Measurements from ENCODE around the gene CPLX3.

CPLX3 gene

DNA sequence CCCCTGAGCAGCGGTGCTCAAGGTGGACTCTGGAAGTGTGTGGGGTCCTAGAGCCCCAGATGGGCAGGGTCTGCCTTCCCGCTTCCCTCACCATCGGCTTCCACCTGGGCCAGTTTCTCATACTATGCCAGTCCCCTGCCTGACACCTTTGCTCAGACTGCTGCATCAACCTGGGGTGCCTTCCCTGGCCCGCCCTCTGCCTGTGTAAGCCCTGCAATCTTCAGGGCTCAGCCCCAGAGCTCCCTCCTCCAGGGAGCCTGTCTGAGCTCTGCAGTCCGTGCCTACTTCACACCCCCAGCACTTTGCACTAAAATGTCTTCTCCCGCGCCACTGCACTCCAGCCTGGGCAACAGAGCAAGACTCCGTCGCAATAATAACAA lies 31.5 kb upstream of the CPLX3 start:
- Histone ChIP-seq H3K9ac (ENCODE audit: low read length in 5 of 5) (peak overlapping the region in 1 of 5 donors; percentile 16), H3K36me3 (ENCODE audit: control insufficient read depth in 5 of 5, insufficient read depth in 5 of 5, low read length in 5 of 5) (peaks cover 0 to 36% (median 18%) of the 10 kb centered on the region in 5 donors), H3K27ac (ENCODE audit: low read depth, low read length) (no peak overlapping the region), H3K9me3 (ENCODE audit: control insufficient read depth in 5 of 5, low read length in 5 of 5) (no peaks in the 10 kb centered on the region), H3K27me3 (ENCODE audit: control insufficient read depth in 5 of 5, insufficient read depth in 4 of 5, low read length in 5 of 5) (no peaks in the 10 kb centered on the region), H3K4me1 (ENCODE audit: control insufficient read depth in 5 of 5, insufficient read depth in 5 of 5, low read length in 5 of 5) (peaks cover 10 to 50% (median 40%) of the 10 kb centered on the region in 5 donors), H3K4me3 (ENCODE audit: low read depth in 1 of 5, low read length in 5 of 5) (no peak overlapping the region)

DNA sequence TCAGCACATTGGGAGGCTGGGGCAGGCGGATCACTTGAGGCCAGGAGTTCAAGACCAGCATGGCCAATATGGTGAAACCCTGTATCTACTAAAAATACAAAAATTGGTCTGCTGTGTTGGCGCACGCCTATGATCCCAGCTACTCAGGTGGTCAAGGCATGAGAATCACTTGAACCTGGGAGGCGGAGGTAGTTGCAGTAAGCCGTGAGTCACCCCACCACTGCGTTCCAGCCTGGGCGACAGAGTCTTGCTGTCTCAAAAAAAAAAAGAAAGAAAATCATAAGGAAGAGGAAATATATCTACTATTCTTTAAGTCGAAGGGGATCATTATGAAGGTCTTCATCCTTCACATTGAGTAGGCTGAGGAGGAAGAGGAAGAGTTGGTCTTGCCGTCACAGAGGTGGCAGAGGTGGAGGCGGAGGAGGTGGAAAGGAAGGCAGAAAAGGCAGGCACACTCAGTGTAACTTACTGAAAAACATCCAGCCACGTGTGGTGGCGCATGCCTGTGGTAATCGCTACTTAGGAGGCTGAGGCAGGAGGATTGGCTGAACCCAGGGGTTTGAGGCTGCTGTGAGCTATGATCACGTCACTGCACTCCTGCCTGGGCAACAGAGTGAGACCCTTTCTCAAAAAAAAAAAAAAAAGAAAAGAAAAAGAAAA lies 30.3 kb upstream of the CPLX3 start:
- peaks cover 0 to 45% (median 25%) of the 10 kb centered on the region in 5 donors for H3K36me3 ChIP-seq (ENCODE audit: control insufficient read depth in 5 of 5, insufficient read depth in 5 of 5, low read length in 5 of 5)
- no peak overlapping the region for H3K9ac ChIP-seq (ENCODE audit: low read length in 5 of 5)
- H3K27me3 ChIP-seq (ENCODE audit: control insufficient read depth in 5 of 5, insufficient read depth in 4 of 5, low read length in 5 of 5), result no peaks in the 10 kb centered on the region
- no peaks in the 10 kb centered on the region for H3K9me3 ChIP-seq (ENCODE audit: control insufficient read depth in 5 of 5, low read length in 5 of 5)
- no peak overlapping the region for H3K27ac ChIP-seq (ENCODE audit: low read depth, low read length)
- H3K4me1 ChIP-seq (ENCODE audit: control insufficient read depth in 5 of 5, insufficient read depth in 5 of 5, low read length in 5 of 5), result peaks cover 5 to 47% (median 34%) of the 10 kb centered on the region in 5 donors
- H3K4me3 ChIP-seq (ENCODE audit: low read depth in 1 of 5, low read length in 5 of 5), result no peak overlapping the region

DNA sequence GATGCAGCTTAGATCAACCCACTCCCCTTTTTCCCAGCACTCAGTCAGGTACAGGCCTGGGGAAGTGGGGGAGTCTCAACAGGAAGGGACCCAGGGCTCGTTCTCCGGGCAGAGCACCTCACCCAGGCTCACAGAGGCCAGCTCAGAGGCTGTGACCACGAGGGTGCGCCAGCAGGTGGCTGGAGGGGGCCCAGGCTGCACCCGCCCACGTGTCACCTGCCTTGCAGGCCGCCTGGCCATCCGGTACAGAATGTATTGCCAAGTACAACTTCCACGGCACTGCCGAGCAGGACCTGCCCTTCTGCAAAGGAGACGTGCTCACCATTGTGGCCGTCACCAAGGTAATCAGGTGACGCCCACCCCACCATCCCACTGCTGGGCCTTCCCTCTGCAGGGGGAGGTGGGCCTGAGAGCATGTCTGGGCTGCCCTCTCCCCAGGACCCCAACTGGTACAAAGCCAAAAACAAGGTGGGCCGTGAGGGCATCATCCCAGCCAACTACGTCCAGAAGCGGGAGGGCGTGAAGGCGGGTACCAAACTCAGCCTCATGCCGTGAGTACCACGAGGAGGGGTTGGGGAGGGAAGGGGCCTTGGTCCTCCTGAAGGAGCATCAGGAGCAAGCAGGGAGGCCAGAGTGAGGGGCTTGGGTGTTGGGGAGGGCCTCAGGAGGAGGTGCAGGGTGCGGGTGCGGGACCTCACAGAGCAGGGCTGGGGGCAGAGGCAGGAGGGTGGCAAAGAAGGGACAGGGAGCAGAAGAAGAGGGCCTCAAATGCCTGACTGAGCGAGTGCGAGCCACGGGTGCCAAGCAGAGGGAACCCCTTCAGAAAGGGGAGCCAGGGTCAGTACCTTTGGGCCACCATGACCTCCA lies 27.8 kb upstream of the CPLX3 start:
- no peak overlapping the region for H3K27ac ChIP-seq (ENCODE audit: low read depth, low read length)
- H3K9me3 ChIP-seq (ENCODE audit: control insufficient read depth in 5 of 5, low read length in 5 of 5), result no peaks in the 10 kb centered on the region
- peaks cover 5 to 23% (median 11%) of the 10 kb centered on the region in 5 donors for H3K4me1 ChIP-seq (ENCODE audit: control insufficient read depth in 5 of 5, insufficient read depth in 5 of 5, low read length in 5 of 5)
- H3K36me3 ChIP-seq (ENCODE audit: control insufficient read depth in 5 of 5, insufficient read depth in 5 of 5, low read length in 5 of 5), result peaks cover 0 to 70% (median 49%) of the 10 kb centered on the region in 5 donors
- H3K27me3 ChIP-seq (ENCODE audit: control insufficient read depth in 5 of 5, insufficient read depth in 4 of 5, low read length in 5 of 5), result no peaks in the 10 kb centered on the region
- no peak overlapping the region for H3K9ac ChIP-seq (ENCODE audit: low read length in 5 of 5)
- H3K4me3 ChIP-seq (ENCODE audit: low read depth in 1 of 5, low read length in 5 of 5), result no peak overlapping the region

DNA sequence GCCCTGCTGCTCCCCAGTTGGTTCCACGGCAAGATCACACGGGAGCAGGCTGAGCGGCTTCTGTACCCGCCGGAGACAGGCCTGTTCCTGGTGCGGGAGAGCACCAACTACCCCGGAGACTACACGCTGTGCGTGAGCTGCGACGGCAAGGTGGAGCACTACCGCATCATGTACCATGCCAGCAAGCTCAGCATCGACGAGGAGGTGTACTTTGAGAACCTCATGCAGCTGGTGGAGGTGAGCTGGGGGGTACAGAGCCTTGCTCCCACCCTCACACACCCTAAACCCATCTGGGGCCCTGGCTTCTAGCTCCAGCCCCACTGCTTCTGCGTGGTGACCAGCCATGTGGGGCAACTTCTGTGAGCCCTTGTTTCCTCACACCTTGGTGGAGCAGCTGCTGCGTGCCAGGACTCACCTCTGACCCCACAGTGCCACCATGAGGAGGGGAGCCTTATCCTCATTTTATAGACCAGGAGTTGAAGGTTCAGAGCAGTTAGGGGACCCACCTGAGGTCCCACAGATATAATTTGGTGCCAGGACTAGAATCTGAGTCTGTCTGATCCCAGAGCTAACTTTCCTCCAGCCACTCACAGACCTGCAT lies 27.1 kb upstream of the CPLX3 start:
- no peaks in the 10 kb centered on the region for H3K9me3 ChIP-seq (ENCODE audit: control insufficient read depth in 5 of 5, low read length in 5 of 5)
- H3K9ac ChIP-seq (ENCODE audit: low read length in 5 of 5), result peak overlapping the region in 1 of 5 donors; percentile 54
- peaks cover 3 to 78% (median 57%) of the 10 kb centered on the region in 5 donors for H3K36me3 ChIP-seq (ENCODE audit: control insufficient read depth in 5 of 5, insufficient read depth in 5 of 5, low read length in 5 of 5)
- H3K4me3 ChIP-seq (ENCODE audit: low read depth in 1 of 5, low read length in 5 of 5), result no peak overlapping the region
- H3K4me1 ChIP-seq (ENCODE audit: control insufficient read depth in 5 of 5, insufficient read depth in 5 of 5, low read length in 5 of 5), result peaks cover 5 to 23% (median 11%) of the 10 kb centered on the region in 5 donors
- H3K27ac ChIP-seq (ENCODE audit: low read depth, low read length), result no peak overlapping the region
- H3K27me3 ChIP-seq (ENCODE audit: control insufficient read depth in 5 of 5, insufficient read depth in 4 of 5, low read length in 5 of 5), result no peaks in the 10 kb centered on the region

DNA sequence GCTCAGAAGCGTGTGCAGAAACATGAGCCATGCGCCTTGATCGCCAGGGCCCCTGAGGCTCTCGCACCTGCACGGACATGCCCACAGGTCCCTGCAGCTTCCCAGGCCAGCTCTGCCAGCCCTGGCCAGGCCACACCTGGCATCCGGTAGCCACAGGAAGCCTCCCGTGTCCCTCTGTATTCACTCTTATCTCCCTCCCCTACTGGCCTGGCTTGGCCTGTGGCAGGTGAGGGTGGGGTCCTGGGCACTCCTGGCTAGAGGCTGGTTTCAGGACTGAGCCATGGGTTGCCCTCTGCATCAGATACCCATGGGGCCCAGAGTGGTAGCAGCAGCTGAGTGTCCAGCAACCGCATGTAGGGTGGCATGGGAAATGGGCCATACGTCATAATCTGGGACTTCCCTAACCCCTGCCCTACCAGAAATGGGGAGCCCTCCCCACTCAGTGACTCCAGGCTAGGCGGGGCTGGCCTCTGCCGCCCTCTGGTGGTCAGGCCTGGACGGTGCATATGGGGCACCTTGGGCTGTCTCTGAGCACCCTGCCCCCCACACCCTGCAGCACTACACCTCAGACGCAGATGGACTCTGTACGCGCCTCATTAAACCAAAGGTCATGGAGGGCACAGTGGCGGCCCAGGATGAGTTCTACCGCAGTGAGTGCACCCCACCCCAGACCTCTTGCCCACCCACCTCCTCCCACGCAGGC lies 26.4 kb upstream of the CPLX3 start:
- H3K27me3 ChIP-seq (ENCODE audit: control insufficient read depth in 5 of 5, insufficient read depth in 4 of 5, low read length in 5 of 5), result no peaks in the 10 kb centered on the region
- H3K9ac ChIP-seq (ENCODE audit: low read length in 5 of 5), result peak overlapping the region in 1 of 5 donors; percentile 54
- no peaks in the 10 kb centered on the region for H3K9me3 ChIP-seq (ENCODE audit: control insufficient read depth in 5 of 5, low read length in 5 of 5)
- peaks cover 3 to 72% (median 57%) of the 10 kb centered on the region in 5 donors for H3K36me3 ChIP-seq (ENCODE audit: control insufficient read depth in 5 of 5, insufficient read depth in 5 of 5, low read length in 5 of 5)
- no peak overlapping the region for H3K4me3 ChIP-seq (ENCODE audit: low read depth in 1 of 5, low read length in 5 of 5)
- no peak overlapping the region for H3K27ac ChIP-seq (ENCODE audit: low read depth, low read length)
- H3K4me1 ChIP-seq (ENCODE audit: control insufficient read depth in 5 of 5, insufficient read depth in 5 of 5, low read length in 5 of 5), result peaks cover 5 to 18% (median 11%) of the 10 kb centered on the region in 5 donors

DNA sequence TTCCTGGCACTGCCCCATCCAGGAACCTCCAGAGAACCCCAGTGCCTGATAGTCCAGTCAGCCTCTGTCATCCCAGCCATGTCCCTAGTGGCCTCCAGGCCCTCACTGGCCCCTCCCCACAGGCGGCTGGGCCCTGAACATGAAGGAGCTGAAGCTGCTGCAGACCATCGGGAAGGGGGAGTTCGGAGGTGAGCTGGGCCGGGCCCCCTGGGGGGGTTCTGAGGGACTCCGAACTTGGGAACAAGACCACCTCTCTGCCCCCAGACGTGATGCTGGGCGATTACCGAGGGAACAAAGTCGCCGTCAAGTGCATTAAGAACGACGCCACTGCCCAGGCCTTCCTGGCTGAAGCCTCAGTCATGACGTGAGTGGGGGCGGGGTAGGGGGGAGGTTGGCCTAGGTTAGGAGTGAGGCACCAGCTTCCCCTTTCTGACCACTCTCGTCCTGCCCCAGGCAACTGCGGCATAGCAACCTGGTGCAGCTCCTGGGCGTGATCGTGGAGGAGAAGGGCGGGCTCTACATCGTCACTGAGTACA lies 25.8 kb upstream of the CPLX3 start:
- Histone ChIP-seq H3K27ac (ENCODE audit: low read depth, low read length) (no peak overlapping the region), H3K36me3 (ENCODE audit: control insufficient read depth in 5 of 5, insufficient read depth in 5 of 5, low read length in 5 of 5) (peaks cover 3 to 70% (median 57%) of the 10 kb centered on the region in 5 donors), H3K4me3 (ENCODE audit: low read depth in 1 of 5, low read length in 5 of 5) (no peak overlapping the region), H3K4me1 (ENCODE audit: control insufficient read depth in 5 of 5, insufficient read depth in 5 of 5, low read length in 5 of 5) (peaks cover 5 to 18% (median 11%) of the 10 kb centered on the region in 5 donors), H3K27me3 (ENCODE audit: control insufficient read depth in 5 of 5, insufficient read depth in 4 of 5, low read length in 5 of 5) (no peaks in the 10 kb centered on the region), H3K9me3 (ENCODE audit: control insufficient read depth in 5 of 5, low read length in 5 of 5) (no peaks in the 10 kb centered on the region), H3K9ac (ENCODE audit: low read length in 5 of 5) (no peak overlapping the region)

DNA sequence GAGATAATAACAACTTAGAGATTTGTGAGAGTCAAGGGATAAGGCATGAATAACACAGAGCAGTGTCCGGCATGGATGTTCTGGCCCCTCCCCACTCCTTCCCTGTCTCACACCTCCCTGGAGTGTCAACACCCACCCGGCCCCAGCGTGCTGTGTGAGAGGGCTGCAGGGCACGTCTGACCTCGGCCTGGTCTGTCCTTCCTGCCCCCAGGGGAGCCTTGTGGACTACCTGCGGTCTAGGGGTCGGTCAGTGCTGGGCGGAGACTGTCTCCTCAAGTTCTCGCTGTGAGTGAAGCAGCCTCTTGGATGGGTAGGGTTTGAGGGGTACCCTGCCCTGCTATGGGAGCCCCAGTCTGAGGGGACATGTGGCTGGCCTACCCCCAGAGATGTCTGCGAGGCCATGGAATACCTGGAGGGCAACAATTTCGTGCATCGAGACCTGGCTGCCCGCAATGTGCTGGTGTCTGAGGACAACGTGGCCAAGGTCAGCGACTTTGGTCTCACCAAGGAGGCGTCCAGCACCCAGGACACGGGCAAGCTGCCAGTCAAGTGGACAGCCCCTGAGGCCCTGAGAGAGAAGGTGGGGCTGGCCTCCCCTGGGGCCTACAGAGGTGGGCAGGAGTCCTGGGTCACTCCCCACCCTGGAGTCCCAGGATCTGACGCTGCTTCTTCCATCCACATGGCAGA lies 25.0 kb upstream of the CPLX3 start:
- Histone ChIP-seq H3K9ac (ENCODE audit: low read length in 5 of 5) (no peak overlapping the region), H3K9me3 (ENCODE audit: control insufficient read depth in 5 of 5, low read length in 5 of 5) (no peaks in the 10 kb centered on the region), H3K4me3 (ENCODE audit: low read depth in 1 of 5, low read length in 5 of 5) (no peak overlapping the region), H3K27me3 (ENCODE audit: control insufficient read depth in 5 of 5, insufficient read depth in 4 of 5, low read length in 5 of 5) (no peaks in the 10 kb centered on the region), H3K27ac (ENCODE audit: low read depth, low read length) (no peak overlapping the region), H3K36me3 (ENCODE audit: control insufficient read depth in 5 of 5, insufficient read depth in 5 of 5, low read length in 5 of 5) (peaks cover 3 to 67% (median 55%) of the 10 kb centered on the region in 5 donors), H3K4me1 (ENCODE audit: control insufficient read depth in 5 of 5, insufficient read depth in 5 of 5, low read length in 5 of 5) (peaks cover 5 to 17% (median 11%) of the 10 kb centered on the region in 5 donors)

DNA sequence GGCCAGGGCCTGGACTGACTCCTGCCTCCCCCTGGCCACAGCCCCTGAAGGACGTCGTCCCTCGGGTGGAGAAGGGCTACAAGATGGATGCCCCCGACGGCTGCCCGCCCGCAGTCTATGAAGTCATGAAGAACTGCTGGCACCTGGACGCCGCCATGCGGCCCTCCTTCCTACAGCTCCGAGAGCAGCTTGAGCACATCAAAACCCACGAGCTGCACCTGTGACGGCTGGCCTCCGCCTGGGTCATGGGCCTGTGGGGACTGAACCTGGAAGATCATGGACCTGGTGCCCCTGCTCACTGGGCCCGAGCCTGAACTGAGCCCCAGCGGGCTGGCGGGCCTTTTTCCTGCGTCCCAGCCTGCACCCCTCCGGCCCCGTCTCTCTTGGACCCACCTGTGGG lies 24.1 kb upstream of the CPLX3 start:
- Histone ChIP-seq H3K9ac (ENCODE audit: low read length in 5 of 5) (no peak overlapping the region), H3K4me3 (ENCODE audit: low read depth in 1 of 5, low read length in 5 of 5) (no peak overlapping the region), H3K9me3 (ENCODE audit: control insufficient read depth in 5 of 5, low read length in 5 of 5) (no peaks in the 10 kb centered on the region), H3K27ac (ENCODE audit: low read depth, low read length) (no peak overlapping the region), H3K27me3 (ENCODE audit: control insufficient read depth in 5 of 5, insufficient read depth in 4 of 5, low read length in 5 of 5) (no peaks in the 10 kb centered on the region), H3K4me1 (ENCODE audit: control insufficient read depth in 5 of 5, insufficient read depth in 5 of 5, low read length in 5 of 5) (peaks cover 5 to 17% (median 11%) of the 10 kb centered on the region in 5 donors), H3K36me3 (ENCODE audit: control insufficient read depth in 5 of 5, insufficient read depth in 5 of 5, low read length in 5 of 5) (peaks cover 3 to 67% (median 55%) of the 10 kb centered on the region in 5 donors)

DNA sequence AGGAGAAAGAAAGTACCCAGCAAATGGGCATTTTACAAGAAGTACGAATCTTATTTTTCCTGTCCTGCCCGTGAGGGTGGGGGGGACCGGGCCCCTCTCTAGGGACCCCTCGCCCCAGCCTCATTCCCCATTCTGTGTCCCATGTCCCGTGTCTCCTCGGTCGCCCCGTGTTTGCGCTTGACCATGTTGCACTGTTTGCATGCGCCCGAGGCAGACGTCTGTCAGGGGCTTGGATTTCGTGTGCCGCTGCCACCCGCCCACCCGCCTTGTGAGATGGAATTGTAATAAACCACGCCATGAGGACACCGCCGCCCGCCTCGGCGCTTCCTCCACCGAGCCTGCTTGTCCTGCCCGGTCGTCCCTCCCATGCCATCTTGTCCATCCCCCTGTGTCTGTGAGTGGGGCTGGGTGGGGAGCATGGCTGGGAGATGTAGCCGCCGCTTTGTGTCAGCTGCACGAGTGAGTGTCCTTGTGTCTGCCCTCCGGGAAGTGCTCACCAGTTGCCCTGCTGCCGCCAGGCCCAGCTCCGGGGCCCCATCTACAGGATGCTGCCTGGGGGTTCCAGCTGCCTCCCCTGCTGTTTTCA lies 23.5 kb upstream of the CPLX3 start:
- no peak overlapping the region for H3K4me3 ChIP-seq (ENCODE audit: low read depth in 1 of 5, low read length in 5 of 5)
- no peaks in the 10 kb centered on the region for H3K9me3 ChIP-seq (ENCODE audit: control insufficient read depth in 5 of 5, low read length in 5 of 5)
- H3K27ac ChIP-seq (ENCODE audit: low read depth, low read length), result no peak overlapping the region
- peaks cover 0 to under 1% (median 0%) of the 10 kb centered on the region in 5 donors for H3K27me3 ChIP-seq (ENCODE audit: control insufficient read depth in 5 of 5, insufficient read depth in 4 of 5, low read length in 5 of 5)
- peaks cover 5 to 17% (median 11%) of the 10 kb centered on the region in 5 donors for H3K4me1 ChIP-seq (ENCODE audit: control insufficient read depth in 5 of 5, insufficient read depth in 5 of 5, low read length in 5 of 5)
- peaks cover 3 to 62% (median 55%) of the 10 kb centered on the region in 5 donors for H3K36me3 ChIP-seq (ENCODE audit: control insufficient read depth in 5 of 5, insufficient read depth in 5 of 5, low read length in 5 of 5)
- no peak overlapping the region for H3K9ac ChIP-seq (ENCODE audit: low read length in 5 of 5)
